Panc1 (cell line): Measurements from ENCODE around the gene ADD2. TPM values are rescaled to one million over a fixed set of nuclear protein-coding genes. Genes with fewer than 3 reads are reported as not detected.

Experiments
- ATAC-seq: fragments of 200-7000 bp; cut with Tn5 transposase; 2 replicates; pipeline ENCODE4 v1.9.1; 2020; ENCODE audit warnings: mild to moderate bottlenecking, moderate library complexity
- BruUV-seq: library from RNA; stranded (reverse); fragments of 400-500 nt; replicated peaks from 2 replicates; lab custom pipeline; 2021; lab: Mats Ljungman, UMichigan
- CTCF ChIA-PET: fragments of 300-600 bp; sonication (Branson Sonifier 250); formaldehyde crosslinking; loops from one replicate; lab custom pipeline; 2022; ENCODE audit warnings: antibody characterized with exemption; lab: Charles Lee
- POLR2A ChIA-PET: fragments of 300-600 bp; sonication (Branson Sonifier 250); formaldehyde crosslinking; loops from one replicate; lab custom pipeline; 2022; ENCODE audit warnings: antibody characterized with exemption; lab: Charles Lee
- DNase-seq: peaks from one replicate; pipeline ENCODE4 v3.0.0-alpha.2; 2010; ENCODE audit warnings: low read depth, low spot score
- H3K27ac ChIP-seq: 2 replicates; pipeline ENCODE4 v1.5.1; 2011; ENCODE audit warnings: mild to moderate bottlenecking, low read length, inconsistent platforms
- H3K27me3 ChIP-seq: fragments of 200-500 bp; sonication (Bioruptor generic); 2 replicates; pipeline ENCODE4 v1.6.0; 2014; ENCODE audit warnings: low read length, inconsistent platforms; ENCODE audit not compliant: control insufficient read depth, insufficient read depth
- H3K36me3 ChIP-seq: fragments of 200-500 bp; sonication (Bioruptor generic); 2 replicates; pipeline ENCODE4 v1.5.1; 2014; ENCODE audit warnings: inconsistent platforms, mild to moderate bottlenecking, low read length, moderate library complexity; ENCODE audit not compliant: control insufficient read depth, insufficient read depth
- H3K4me1 ChIP-seq: 2 replicates; pipeline ENCODE4 v1.5.1; 2011; ENCODE audit warnings: inconsistent platforms, mild to moderate bottlenecking, low read length, moderate library complexity; ENCODE audit not compliant: control insufficient read depth, insufficient read depth
- H3K4me3 ChIP-seq, 2 experiments: 2 replicates each; pipeline ENCODE4 v1.5.1; 2011 to 2012; ENCODE audit warnings: low read depth in 2 of 2, low read length in 2 of 2, mild to moderate bottlenecking in 2 of 2, inconsistent platforms in 1 of 2, moderate library complexity in 1 of 2
- H3K9me3 ChIP-seq: fragments of 200-500 bp; sonication (Bioruptor generic); 2 replicates; pipeline ENCODE4 v1.5.1; 2014; ENCODE audit warnings: low read depth, mild to moderate bottlenecking, inconsistent platforms, low read length, moderate library complexity; ENCODE audit not compliant: control insufficient read depth, insufficient read depth
- POLR2AphosphoS5 ChIP-seq: IDR thresholded peaks from 2 replicates; pipeline ENCODE4 v1.6.1; 2012; ENCODE audit warnings: mild to moderate bottlenecking, low read depth, low read length, moderate library complexity
- SIN3A ChIP-seq: IDR thresholded peaks from 2 replicates; pipeline ENCODE4 v1.6.1; 2012; ENCODE audit warnings: low read depth, mild to moderate bottlenecking, low read length, moderate library complexity, borderline replicate concordance; ENCODE audit not compliant: insufficient read depth
- TCF7L2 ChIP-seq: IDR thresholded peaks from 2 replicates; pipeline ENCODE4 v1.6.1; 2011; ENCODE audit warnings: mild to moderate bottlenecking, low read depth, low read length, inconsistent platforms
- in situ Hi-C: cut with HindIII; loops from 2 replicates; pipeline ENCODE4 v1.10.0; 2016; ENCODE audit warnings: low sequenced_read_pairs, low pct_unique_long_range_greater_than_20kb
- intact Hi-C: fragments of 100-400 bp; cut with micrococcal nuclease; formaldehyde crosslinking; loops from one replicate; pipeline ENCODE4 v1.10.0; 2022; ENCODE audit not compliant: unreplicated experiment
- total RNA-seq: library from RNA; stranded (reverse); gene quantifications from one replicate; pipeline ENCODE4 v1.2.1, GENCODE V29; 2021; ENCODE audit not compliant: unreplicated experiment
- TF ChIP-seq, protein P1 (sequence below): fragments of 450-650 bp; IDR thresholded peaks from 2 replicates; pipeline ENCODE4 v1.5.1; 2017; ENCODE audit warnings: mild to moderate bottlenecking
- TF ChIP-seq, protein P2 (sequence below), 2 experiments: IDR thresholded peaks; 2 replicates each; pipeline ENCODE4 v1.6.1; 2011 to 2012; ENCODE audit warnings: low read depth in 2 of 2, control low read depth in 1 of 2, low read length in 1 of 2, mild to moderate bottlenecking in 1 of 2, moderate library complexity in 1 of 2; ENCODE audit not compliant: insufficient read depth in 1 of 2

Gene ADD2
- total RNA-seq, 1 experiment from 2014 or later = 0.26 TPM

DNA sequence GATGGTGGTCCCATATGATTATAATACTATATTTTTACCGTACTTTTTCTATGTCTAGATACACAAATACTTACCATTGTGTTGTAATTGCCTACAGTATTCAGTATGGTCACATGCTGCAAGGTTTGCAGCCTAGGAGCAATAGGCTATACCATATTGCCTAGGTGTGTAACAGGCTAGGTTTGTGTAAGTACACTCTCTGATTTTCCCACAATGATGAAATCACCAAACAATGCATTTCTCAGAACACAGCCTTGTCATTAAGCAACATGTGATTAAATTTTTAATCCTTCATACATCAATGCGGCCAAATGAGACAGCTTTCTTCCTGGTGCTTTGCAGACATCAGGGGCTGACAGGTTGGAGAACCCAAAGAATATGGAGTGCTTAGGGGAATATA lies 37.3 kb downstream of the ADD2 start:
- in situ Hi-C loops = no loop called here
- intact Hi-C loops = no loop called here
- H3K4me3 ChIP-seq = no peak overlapping the region

DNA sequence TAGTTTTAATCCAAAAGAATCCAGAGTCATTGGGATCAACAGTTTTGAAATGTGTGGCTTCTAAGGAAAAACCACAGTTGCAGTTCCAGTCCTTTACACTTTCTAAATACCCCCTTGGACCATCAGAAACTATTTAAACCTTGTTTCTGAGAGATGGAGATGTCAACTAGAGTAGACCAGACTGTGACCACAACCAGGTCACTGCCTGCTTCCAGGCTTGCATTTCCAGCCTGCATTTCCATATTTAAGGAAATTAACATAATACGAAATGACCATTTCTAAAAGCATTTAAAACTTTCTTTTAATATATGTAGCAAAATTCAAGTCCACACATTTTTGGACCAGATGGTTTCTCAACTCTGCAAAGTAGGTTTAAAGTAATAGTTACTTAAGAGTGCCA lies 38.4 kb downstream of the ADD2 start:
- no peaks in the 10 kb centered on the region for H3K4me1 ChIP-seq
- in situ Hi-C loops = no loop called here
- POLR2A ChIA-PET = no interaction called here

More for the DNA sequence above, 37.3 kb downstream of the ADD2 start:
- CTCF ChIA-PET = no interaction called here
- DNase-seq = no peak
- H3K27me3 ChIP-seq = peaks cover 10% of the 10 kb centered on the region
- H3K9me3 ChIP-seq = no peaks in the 10 kb centered on the region
- no peak for ATAC-seq
- POLR2A ChIA-PET = no interaction called here
- H3K4me1 ChIP-seq = no peaks in the 10 kb centered on the region
- no TSS peak for BruUV-seq
- TF ChIP-seq POLR2AphosphoS5 (no peak), TCF7L2 (no peak), SIN3A (no peak)
- TF ChIP-seq, protein P1, sequence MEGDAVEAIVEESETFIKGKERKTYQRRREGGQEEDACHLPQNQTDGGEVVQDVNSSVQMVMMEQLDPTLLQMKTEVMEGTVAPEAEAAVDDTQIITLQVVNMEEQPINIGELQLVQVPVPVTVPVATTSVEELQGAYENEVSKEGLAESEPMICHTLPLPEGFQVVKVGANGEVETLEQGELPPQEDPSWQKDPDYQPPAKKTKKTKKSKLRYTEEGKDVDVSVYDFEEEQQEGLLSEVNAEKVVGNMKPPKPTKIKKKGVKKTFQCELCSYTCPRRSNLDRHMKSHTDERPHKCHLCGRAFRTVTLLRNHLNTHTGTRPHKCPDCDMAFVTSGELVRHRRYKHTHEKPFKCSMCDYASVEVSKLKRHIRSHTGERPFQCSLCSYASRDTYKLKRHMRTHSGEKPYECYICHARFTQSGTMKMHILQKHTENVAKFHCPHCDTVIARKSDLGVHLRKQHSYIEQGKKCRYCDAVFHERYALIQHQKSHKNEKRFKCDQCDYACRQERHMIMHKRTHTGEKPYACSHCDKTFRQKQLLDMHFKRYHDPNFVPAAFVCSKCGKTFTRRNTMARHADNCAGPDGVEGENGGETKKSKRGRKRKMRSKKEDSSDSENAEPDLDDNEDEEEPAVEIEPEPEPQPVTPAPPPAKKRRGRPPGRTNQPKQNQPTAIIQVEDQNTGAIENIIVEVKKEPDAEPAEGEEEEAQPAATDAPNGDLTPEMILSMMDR = no peak
- TF ChIP-seq, protein P2, sequence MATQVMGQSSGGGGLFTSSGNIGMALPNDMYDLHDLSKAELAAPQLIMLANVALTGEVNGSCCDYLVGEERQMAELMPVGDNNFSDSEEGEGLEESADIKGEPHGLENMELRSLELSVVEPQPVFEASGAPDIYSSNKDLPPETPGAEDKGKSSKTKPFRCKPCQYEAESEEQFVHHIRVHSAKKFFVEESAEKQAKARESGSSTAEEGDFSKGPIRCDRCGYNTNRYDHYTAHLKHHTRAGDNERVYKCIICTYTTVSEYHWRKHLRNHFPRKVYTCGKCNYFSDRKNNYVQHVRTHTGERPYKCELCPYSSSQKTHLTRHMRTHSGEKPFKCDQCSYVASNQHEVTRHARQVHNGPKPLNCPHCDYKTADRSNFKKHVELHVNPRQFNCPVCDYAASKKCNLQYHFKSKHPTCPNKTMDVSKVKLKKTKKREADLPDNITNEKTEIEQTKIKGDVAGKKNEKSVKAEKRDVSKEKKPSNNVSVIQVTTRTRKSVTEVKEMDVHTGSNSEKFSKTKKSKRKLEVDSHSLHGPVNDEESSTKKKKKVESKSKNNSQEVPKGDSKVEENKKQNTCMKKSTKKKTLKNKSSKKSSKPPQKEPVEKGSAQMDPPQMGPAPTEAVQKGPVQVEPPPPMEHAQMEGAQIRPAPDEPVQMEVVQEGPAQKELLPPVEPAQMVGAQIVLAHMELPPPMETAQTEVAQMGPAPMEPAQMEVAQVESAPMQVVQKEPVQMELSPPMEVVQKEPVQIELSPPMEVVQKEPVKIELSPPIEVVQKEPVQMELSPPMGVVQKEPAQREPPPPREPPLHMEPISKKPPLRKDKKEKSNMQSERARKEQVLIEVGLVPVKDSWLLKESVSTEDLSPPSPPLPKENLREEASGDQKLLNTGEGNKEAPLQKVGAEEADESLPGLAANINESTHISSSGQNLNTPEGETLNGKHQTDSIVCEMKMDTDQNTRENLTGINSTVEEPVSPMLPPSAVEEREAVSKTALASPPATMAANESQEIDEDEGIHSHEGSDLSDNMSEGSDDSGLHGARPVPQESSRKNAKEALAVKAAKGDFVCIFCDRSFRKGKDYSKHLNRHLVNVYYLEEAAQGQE (IDR thresholded peaks at IDR 0.05; ENCODE audit: insufficient read depth in 1 of 2, low read depth in 2 of 2, low read length in 1 of 2) = no peak
- no peaks in the 10 kb centered on the region for H3K36me3 ChIP-seq
- no peak overlapping the region for H3K27ac ChIP-seq

More for the DNA sequence above, 38.4 kb downstream of the ADD2 start:
- ATAC-seq (no peak), DNase-seq (no peak)
- H3K27ac ChIP-seq = no peak overlapping the region
- no peaks in the 10 kb centered on the region for H3K9me3 ChIP-seq
- no peak overlapping the region for H3K4me3 ChIP-seq
- H3K27me3 ChIP-seq = peaks cover 10% of the 10 kb centered on the region
- H3K36me3 ChIP-seq = no peaks in the 10 kb centered on the region
- TF ChIP-seq, protein P1 = no peak
- TF ChIP-seq TCF7L2 (no peak), SIN3A (no peak), POLR2AphosphoS5 (no peak)
- CTCF ChIA-PET = no interaction called here
- intact Hi-C loops = no loop called here
- BruUV-seq = no TSS peak
